Activated CD8-positive, alpha-beta memory T cell treated with anti-CD3 and anti-CD28 coated beads, Interleukin-2, amount 50 U/mL, for 4 hours (primary cell): ENCODE measurements around the gene RETREG1.
A peak's percentile ranks its signal among the peaks of the same experiment; 100 is the strongest.

Experiments used
- DNase-seq: peaks from one replicate; pipeline ENCODE4 v3.0.0-alpha.2; 2020

The RETREG1 gene

DNA sequence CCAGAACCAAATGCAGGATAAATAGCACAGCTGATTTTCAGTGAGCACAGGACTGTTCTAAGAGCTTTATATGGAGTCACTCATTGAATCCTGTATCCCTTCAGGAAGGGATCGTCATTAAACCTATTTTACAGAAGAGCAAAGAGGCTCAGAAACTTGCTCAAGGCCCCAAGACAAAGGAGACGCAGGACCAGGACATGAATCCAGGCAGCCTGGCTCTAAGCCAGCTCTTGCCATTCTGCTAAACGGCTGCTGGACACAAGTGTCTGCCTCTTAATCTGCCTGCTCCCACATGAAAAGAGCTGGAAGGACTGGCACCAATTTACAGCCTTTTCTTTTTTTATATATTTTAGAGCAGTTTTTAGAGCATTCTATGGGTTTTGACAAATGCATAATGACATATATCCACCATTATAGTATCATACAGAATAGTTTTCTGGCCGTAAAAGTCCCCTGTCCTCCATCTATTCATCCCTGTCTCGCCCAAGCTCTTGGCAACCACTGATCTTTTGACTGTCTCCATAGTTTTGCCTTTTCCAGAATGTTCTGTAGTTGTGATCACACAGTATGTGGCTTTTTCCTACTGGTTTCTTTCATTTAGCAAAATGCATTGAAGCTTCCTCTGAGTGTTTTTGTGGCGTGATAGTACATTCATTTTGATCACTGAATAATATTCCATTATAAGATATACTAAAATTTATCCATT lies 37.5 kb downstream of the RETREG1 start:
- DNase-seq, result no peak

DNA sequence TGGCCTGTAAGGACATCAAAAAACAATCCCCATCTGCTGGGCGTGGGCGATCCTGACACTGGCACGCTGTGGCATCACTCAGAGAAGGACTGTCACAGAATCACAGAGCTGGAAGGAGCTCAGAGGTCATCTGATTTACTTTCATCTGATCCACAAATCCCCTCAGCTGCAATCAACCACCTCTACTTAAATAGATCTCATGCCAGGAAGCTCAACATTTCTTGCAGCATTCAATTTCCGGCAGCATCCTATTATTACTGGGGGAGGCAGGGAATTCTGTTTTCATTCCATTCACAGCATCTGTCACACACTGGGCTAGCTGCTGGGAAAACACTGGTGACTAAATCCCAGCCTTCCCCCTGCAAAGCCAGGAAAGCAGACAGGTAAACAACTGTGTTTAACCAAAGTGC lies 38.3 kb downstream of the RETREG1 start:
- DNase-seq, result no peak

DNA sequence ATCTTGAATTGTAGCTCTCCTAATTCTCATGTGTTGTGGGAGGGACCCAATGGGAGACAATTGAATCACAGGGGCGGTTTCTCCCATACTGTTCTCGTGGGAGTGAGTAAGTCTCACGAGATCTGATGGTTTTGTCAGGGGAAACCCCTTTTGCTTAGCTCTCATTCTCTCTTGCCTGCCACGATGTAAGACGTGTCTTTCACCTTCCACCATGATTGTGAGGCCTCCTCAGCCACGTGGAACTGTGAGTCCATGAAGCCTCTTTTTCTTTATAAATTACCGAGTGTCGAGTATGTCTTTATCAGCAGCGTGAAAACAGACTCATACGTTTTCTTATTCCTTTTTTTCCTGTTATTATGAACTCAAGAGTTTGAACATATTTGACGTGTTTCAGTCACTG lies 39.1 kb downstream of the RETREG1 start:
- no peak for DNase-seq

GRCh38 chr5:16574789-16575721 lies 41.7 kb downstream of the RETREG1 start:
- no peak for DNase-seq

GRCh38 chr5:16573401-16573800 lies 43.4 kb downstream of the RETREG1 start:
- DNase-seq, result no peak

DNA sequence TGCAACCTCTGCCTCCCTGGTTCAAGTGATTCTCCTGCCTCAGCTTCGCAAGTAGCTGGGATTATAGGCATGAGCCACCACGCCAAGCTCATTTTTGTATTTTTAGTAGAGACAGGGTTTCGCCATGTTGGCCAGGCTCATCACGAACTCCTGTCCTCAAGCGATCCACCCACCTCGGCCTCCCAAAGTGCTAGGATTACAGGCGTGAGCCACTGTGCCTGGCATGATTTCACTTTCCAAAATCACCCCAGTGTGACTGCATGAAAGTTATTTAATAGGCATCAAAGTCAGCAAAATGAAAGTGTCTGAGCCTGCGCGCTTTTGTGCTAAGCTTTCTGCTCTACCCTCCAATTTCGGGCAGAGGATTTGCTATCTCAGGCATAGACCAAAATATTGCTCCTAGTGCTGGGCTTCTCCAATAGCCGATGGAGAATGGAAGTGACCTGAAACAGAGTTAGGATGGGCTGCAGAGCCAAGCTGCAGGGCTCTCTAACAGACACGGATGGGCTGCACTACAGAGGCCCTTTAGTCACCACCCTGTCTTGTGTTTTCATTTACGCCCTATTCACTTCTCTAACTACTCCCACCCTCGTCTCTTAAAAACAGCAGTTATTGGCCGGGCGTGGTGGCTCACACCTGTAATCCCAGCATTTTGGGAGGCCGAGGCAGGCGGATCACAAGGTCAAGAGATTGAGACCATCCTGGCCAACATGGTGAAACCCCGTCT lies 44.3 kb downstream of the RETREG1 start:
- DNase-seq, result no peak

GRCh38 chr5:16571016-16571415 lies 45.8 kb downstream of the RETREG1 start:
- DNase-seq, result no peak

DNA sequence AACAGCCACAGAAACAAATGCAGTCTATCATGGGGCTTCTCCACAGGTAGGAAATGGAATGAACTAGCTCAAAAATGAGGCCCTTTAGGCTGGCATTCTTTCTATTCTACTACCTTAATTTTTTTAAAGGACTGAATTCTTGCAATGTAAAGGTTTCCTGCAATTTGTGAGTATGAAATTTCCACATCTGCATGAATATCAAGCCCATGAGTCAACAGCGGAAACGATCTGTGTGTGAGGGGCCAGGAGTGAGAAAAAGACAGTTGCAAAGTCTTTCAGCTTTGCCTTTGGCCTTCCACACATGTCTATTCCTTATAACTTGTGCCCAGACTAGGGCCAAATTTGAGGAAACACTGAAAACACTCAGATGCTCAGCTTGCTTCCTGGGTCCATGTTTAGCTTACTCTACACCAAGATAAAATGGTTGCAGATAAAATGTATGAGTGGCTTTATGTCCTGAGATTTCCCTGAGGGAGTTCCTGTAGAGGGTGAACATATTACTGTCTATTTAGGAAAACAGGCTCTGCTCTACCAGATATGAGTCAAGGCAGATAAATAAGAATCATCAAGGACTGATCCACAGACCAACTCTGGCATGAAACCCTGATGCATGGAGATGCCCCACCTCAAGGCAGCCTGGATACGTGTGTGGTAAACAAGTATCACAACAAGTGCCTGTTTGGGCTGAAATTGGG lies 46.5 kb downstream of the RETREG1 start:
- DNase-seq, result no peak

DNA sequence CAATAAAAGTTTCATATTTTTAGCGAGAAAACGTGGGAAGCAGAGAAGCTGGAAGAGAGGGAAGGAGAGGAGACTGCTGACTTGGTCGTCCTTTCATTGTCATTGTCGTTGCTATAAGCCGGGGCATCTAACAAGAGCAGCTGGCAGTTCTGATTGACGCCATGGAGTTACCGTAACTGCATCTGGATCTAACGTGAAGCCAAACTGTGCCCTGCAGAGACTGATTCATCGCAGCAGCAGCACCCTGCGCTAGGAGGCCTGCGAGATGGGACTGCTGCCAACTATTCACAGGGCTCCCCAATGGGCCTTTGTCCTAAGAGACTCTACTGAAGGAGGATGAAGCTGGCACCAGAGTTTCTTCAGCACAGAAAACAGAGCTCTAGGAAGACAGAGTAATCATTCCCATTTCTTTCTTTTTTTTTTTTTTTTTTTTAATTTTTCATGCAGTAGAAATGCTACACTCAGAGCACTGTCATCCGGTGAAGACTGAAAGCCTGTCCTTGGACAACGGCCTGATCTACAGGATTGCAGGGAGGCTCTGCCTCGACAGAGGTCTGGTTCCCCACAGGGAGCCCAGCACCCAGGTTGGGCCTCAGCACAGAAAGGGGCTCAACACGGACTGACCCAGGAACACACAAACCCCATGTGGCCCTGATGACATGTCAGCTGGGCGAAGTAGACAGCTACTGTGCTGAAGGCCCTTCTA lies 47.8 kb downstream of the RETREG1 start:
- DNase-seq, result no peak

DNA sequence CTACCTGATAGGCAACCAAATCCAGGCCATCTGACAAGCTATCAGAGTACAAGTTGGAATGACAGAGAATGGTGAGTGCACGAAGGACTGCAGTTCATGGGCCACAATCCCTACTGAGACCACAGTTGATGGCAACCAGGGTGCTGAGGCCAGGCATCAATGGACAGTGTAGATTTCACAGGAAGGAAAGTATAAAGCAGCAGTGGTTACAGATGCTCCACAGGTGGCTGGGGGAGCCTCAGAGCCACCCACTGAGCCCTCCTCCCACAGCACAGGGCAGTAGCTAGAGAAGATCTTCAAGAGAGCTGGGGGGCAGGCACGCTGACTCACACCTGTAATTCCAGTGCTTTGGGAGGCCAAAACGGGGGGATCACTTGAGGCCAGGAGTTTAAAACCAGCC lies 49.4 kb downstream of the RETREG1 start:
- no peak for DNase-seq

DNA sequence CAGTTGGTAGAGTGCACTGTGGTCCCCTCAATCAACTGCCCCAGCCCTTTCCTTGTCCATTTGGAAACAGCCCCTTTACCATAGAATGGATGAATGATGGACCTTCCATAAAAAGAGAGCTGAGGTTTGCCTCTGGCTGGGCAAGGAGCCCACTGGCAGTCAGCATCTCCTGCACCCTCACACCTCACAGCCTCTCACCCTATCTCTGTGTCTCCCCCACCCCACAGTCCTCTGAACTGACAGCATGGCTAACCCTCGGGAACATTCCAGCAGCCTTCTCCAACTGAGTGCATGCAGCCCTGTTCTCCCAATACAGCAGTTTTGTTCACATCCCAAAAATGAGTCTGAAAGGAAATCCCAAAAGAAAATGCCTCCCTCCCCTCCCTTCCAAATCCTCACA lies 51.7 kb downstream of the RETREG1 start:
- DNase-seq, result no peak

- no peak for DNase-seq
These were observed 52.4 kb downstream of the RETREG1 start for GRCh38 chr5:16564248-16564867.

- DNase-seq, result no peak
These were observed 53.1 kb downstream of the RETREG1 start for GRCh38 chr5:16563686-16564085.

DNA sequence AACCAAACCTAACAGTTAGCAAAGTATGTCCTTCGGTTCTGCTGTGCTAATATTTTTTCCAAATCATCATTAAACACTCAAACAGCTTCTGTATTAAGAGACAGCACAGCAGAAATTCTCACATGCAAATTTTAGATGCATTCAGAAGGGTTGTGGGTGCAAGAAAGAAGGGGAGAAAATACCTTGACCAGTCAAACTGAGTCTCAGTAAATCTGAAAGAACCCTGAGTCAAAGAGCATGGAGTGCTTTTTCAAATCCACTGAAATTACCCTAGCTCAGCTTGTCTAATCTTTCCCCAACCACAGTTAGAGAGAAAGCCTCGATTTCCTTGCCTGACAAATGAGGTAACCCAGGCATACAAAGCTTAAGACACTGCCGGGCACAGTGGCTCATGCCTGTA lies 55.1 kb downstream of the RETREG1 start:
- no peak for DNase-seq

DNA sequence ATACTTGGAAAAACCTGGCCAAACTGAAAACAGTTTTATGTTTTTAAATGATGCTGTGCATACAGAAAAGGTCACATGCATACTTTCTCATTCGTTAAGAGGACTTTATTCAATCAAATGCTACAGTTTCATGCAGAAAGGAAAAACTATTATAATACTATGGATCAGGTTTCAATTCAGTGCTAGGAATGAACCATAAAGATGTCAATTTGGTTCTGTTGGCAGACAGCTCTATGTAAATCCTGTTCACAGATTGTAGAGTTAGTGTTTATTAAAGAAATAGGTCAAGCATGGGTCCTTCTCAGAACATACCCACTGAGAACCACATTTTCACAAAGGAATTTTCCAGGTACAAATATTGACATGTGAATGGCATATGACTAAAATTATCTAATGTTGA lies 57.1 kb downstream of the RETREG1 start:
- no peak for DNase-seq

- no peak for DNase-seq
These were observed 57.7 kb downstream of the RETREG1 start for GRCh38 chr5:16558984-16559629.

DNA sequence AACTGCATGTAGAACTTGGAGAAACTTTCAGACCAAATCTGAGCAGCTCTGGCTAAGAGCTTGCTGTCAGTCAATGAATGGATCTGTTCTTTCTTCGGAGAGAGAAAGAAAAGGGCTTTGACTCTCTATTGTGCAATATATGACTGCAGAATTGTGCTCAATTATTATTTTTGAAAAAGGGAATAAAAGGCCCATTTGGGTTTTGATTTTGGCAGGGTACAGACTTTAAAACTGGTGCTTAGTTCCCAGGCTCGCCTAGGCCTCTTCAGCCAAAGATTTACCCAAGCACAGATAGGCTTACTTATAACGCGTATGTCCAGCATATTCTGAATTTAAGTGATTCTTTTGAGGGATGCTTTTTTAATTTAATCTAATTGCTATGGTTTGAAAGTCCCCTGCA lies 59.3 kb downstream of the RETREG1 start:
- no peak for DNase-seq

DNA sequence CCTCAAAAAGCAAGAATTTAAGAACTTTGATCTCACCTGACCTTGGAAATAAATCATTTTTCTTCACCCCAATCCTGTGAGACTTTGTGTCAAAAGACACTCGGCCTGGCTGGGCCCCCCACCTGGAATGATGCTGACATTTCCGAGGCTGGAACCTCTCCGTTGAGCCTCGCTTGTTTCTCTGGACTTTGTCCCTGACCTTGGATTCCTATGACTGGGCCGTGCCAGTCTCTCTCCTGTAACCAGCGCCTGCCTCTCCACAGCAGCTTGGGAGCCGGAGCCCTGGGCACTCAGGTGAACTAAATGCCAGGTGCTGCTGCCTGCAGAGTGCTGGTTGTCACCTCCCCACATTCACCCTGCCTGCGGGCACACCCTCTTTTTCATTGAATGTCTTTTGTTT lies 62.7 kb downstream of the RETREG1 start:
- no peak for DNase-seq

GRCh38 chr5:16552666-16553343 lies 64.0 kb downstream of the RETREG1 start:
- DNase-seq, result peak; percentile 57

GRCh38 chr5:16551628-16552027 lies 65.2 kb downstream of the RETREG1 start:
- DNase-seq, result no peak
